HG03354 (cell line): ENCODE measurements around the gene TTC34.
"Not testable (repeated sequence)": the region's sequence is repeated elsewhere in the genome, so short reads cannot be mapped to it uniquely, and the experiment has no call there.

Source experiments
- ATAC-seq: cut with Tn5 transposase; IDR thresholded peaks from one replicate; pipeline ENCODE4 v1.9.1; 2021; ENCODE audit warnings: mild to moderate bottlenecking; ENCODE audit not compliant: unreplicated experiment, poor library complexity, severe bottlenecking

TTC34 gene

DNA sequence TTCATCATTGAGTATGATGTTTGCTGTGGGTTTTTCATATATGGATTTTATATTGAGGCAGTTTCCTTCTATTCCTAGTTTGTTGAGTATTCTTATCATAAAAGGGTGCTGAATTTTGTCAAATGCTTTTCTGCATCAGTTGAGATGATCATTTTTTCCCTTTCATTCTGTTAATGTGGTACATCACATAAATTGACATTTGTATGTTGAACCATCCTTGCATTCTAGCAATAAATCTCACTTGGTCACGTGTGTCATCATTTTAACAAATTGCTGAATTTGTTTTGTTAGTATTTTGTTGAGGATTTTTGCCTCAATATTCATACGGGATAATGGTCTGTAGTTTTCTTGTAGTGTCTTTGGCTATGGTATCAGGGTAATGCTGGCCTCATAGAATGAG is 19.9 kb downstream of the TTC34 start:
- no peak for ATAC-seq

DNA sequence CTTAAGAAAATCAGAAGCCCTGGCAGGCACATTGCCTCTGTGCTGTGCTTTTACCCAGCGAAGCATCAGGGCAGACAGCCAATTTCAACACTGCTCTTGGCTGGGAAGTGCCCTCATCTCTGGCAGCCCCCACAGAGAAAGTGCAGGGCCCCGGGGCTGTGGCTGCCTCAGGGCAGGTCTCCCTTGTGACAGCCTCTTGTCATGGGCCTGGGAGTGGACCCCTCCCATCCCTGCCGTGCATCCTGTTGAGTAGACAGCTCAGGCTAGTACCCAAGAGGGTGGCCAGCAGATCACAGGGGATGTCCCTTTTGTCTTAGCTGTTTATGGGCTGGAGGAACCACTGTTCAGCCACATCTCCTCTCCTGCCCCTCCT is 23.3 kb downstream of the TTC34 start:
- no peak for ATAC-seq

DNA sequence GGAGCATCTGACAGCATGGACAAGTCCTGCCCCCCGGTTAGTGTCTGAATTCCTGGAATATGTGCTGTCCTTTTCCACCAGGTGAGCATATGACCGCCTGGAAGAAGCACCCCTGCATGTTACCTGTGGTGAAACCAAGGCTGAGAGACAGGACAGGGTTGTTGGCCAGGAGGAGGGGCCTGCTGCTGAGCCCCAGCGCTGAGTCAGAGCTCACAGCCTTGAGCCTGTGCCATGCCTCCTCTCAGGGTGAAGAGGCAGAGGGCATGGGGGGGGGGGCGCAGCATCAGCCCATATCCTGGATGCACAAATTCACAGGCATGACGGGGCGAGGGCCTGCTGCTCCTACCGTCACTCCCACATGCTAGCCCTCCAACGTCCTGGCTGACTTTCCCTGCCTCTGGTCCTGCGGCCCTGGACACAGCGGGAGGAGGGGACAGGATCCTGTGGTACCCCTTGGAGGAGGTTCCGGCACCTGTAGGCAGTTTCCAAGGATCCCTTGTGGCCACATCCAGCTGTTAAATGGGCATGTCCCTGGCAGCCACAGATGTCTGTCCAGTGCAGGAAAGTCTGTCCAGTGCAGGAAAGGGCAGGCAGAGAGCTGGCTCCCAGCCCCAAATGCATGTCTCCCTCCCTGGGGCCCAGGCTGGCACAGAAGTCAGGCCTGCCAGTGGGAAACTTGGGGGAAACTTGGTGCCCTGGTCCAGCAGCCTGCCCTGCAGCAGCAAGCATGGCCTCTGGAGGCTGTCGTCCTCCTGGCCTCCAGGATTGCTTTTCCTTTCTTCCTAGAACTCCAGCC is 23.9 kb downstream of the TTC34 start:
- ATAC-seq: no peak

DNA sequence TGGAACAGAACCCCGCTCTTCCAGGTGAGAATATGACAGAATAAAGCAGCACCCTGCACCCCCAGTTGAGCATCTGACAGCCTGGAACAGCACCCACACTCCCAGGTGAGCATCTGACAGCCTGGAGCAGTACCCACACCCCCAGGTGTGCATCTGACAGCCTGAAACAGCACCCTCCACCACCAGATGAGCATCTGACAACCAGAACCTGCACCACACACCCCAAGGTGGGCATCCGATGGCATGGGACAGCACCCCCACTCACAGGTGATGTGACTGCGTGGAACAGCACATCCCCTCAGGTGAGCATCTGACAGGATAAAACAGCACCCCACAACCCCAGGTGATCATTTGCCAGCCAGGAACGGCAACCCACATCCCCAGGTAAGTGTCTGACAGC is 26.2 kb downstream of the TTC34 start:
- not testable (repeated sequence) for ATAC-seq

DNA sequence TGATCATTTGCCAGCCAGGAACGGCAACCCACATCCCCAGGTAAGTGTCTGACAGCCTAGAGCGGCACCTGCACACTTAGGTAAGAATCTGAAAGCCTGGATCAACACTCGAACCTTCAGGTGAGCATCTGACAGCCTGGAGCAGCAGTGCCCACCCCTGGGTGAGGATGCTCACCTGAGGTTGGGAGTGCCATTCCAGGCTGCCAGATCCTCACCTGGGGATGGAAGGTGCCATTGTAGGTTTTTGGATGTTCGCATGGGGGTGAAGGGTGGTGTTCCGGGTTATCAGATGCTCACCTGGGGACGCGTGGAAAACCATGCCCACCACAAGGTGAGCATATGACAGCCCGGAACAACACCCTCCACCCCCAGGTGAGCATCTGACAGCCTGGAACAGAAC is 33.4 kb downstream of the TTC34 start:
- not testable (repeated sequence) for ATAC-seq

DNA sequence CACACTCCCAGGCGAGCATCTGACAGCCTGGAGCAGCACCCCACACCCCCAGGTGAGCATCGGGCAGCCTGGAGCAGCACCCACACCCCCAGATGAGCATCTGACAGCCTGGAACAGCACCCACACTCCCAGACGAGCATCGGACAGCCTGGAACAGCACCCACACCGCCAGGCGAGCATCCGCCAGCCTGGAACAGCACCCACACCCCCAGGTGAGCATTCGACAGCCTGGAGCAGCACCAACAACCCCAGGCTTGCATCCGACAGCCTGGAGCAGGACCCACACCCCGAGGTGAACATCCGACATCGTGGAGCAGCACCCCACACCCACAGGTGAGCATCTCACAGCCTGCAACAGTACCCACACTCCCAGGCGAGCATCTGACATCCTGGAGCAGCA is 42.1 kb downstream of the TTC34 start:
- ATAC-seq: not testable (repeated sequence)

DNA sequence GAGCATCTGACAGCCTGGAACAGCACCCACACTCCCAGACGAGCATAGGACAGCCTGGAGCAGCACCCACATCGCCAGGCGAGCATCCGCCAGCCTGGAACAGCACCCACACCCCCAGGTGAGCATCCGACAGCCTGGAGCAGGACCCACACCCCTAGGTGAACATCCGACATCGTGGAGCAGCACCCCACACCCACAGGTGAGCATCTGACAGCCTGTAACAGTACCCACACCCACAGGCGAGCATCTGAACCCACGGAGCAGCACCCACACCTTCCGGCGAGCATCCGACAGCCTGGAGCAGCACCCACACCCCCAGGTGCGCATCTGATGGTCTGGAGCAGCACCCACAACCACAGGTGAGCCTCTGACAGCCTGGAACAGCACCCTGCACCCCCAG is 44.0 kb downstream of the TTC34 start:
- not testable (repeated sequence) for ATAC-seq

DNA sequence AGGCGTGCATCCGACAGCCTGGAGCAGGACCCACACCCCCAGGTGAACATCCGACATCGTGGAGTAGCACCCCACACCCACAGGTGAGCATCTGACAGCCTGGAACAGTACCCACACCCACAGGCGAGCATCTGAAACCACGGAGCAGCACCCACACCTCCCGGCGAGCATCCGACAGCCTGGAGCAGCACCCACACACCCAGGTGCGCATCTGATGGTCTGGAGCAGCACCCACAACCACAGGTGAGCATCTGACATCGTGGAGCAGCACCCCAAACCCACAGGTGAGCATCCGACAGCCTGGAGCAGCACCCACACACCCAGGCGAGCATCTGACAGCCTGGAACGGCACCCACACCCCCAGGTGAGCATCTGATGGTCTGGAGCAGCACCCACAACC is 46.1 kb downstream of the TTC34 start:
- ATAC-seq: not testable (repeated sequence)

DNA sequence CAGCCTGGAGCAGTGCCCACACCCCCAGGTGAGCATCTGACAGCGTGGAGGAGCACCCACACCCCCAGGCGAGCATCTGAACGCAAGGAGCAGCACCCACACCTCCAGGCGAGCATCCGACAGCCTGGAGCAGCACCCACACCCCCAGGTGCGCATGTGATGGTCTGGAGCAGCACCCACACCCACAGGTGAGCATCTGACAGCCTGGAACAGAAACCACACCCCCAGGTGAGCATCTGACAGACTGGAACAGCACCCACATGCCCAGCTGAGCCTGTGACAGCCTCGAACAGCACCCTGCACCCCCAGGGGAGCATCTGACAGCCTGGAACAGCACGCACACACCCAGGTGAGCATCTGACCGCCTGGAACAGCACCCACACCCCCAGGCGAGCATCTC is 46.9 kb downstream of the TTC34 start:
- not testable (repeated sequence) for ATAC-seq

DNA sequence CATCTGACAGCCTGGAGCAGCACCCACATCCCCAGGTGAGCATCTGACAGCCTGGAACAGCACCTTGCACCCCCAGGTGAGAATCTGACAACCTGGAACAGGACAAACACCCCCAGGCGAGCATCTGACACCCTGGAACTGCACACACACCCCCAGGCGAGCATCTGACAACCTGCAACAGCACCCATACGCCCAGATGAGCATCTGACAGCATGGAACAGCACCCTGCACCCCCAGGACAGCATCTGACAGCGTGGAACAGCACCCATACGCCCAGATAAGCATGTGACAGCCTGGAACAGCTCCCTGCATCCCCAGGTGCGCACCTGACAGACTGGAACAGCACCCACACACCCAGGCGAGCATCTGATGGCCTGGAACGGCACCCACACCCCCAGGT is 49.0 kb downstream of the TTC34 start:
- ATAC-seq: not testable (repeated sequence)

DNA sequence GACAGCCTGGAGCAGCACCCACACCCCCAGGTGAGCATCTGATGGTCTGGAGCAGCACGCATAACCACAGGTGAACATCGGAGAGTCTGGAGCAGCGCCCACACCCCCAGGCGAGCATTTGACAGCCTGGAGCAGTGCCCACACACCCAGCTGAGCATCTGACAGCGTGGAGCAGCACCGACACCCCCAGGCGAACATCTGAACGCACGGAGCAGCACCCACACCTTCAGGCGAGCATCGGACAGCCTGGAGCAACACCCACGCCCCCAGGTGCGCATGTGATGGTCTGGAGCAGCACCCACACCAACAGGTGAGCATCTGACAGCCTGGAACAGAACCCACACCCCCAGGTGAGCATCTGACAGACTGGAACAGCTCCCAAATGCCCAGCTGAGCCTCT is 49.6 kb downstream of the TTC34 start:
- not testable (repeated sequence) for ATAC-seq

DNA sequence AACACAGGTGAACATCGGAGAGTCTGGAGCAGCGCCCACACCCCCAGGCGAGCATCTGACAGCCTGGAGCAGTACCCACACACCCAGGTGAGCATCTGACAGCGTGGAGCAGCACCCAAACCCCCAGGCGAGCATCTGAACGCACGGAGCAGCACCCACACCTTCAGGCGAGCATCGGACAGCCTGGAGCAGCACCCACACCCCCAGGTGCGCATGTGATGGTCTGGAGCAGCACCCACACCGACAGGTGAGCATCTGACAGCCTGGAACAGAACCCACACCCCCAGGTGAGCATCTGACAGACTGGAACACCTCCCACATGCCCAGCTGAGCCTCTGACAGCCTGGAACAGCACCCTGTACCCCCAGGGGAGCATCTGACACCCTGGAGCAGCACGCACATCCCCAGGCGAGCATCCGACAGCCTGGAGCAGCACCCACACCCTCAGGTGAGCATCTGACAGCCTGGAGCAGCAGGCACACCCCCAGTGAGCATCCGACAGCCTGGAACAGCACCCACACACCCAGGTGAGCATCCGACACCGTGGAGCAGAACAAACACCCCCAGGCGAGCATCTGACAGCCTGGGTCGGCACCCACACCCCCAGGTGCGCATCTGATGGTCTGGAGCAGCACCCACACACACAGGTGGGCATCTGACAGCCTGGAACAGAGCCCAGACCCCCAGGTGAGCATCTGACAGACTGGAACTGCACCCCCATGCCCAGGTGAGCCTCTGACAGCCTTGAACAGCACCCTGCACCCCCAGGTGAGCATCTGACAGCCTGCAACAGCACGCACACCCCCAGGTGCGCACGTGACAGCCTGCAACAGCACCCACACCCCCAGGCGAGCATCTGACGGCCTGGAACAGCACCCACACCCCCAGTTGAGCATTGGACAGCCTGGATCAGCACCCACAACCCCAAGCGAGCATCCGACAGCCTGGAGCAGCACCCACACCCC is 50.4 kb downstream of the TTC34 start:
- not testable (repeated sequence) for ATAC-seq

DNA sequence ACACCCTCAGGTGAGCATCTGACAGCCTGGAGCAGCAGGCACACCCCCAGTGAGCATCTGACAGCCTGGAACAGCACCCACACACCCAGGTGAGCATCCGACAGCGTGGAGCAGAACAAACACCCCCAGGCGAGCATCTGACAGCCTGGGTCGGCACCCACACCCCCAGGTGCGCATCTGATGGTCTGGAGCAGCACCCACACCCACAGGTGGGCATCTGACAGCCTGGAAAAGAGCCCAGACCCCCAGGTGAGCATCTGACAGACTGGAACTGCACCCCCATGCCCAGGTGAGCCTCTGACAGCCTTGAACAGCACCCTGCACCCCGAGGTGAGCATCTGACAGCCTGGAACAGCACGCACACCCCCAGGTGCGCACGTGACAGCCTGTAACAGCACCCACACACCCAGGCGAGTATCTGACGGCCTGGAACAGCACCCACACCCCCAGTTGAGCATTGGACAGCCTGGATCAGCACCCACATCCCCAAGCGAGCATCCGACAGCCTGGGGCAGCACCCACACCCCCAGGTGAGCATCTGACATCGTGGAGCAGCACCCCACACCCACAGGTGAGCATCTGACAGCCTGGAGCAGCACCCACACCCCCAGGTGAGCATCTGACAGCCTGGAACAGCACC is 51.3 kb downstream of the TTC34 start:
- not testable (repeated sequence) for ATAC-seq

DNA sequence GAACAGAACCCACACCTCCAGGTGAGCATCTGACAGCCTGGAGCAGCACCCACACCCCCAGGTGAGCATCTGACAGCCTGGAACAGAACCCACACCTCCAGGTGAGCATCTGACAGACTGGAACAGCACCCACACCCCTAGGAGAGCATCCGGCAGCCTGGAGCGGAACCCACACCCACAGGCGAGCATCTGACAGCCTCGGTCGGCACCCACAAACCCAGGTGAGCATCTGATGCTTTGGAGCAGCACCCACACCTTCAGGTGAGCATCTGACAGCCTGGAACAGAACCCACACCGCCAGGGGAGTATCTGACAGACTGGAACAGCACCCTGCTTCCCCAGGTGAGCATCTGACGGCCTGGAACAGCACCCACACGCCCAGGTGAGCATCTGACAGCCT is 52.9 kb downstream of the TTC34 start:
- not testable (repeated sequence) for ATAC-seq

DNA sequence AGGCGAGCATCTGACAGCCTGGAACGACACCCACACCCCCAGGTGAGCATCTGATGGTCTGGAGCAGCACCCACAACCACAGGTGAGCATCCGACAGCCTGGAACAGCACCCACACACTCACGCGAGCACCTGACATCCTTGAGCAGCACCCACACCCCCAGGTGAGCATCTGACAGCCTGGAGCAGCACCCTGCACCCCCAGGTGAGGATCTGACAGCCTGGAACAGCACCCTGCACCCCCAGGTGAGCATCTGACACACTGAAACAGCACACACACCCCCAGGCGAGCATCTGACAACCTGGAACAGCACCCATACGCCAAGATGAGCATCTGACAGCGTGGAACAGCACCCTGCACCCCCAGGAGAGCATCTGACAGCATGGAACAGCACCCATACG is 106.7 kb downstream of the TTC34 start:
- ATAC-seq: not testable (repeated sequence)

DNA sequence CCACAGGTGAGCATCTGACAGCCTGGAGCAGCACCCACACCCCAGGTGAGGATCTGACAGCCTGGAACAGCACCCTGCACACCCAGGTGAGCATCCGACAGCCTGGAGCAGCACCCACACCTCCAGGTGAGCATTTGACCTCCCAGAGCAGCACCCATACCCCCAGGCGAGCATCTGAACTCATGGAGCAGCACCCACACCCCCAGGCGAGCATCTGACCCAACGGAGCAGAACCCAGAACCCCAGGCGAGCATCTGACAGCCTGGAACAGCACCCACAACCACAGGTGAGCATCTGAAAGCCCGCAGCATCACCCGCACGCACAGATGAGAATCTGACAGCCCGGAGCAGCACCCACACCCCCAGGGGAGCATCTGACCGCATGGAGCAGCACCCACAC is 111.3 kb downstream of the TTC34 start:
- not testable (repeated sequence) for ATAC-seq

DNA sequence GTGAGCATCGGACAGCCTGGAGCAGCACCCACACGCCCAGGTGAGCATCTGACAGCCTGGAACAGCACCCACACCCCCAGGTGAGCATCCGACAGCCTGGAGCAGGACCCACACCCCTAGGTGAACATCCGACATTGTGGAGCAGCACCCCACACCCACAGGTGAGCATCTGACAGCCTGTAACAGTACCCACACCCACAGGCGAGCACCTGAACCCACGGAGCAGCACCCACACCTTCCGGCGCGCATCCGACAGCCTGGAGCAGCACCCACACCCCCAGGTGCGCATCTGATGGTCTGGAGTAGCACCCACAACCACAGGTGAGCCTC is 113.2 kb downstream of the TTC34 start:
- not testable (repeated sequence) for ATAC-seq

DNA sequence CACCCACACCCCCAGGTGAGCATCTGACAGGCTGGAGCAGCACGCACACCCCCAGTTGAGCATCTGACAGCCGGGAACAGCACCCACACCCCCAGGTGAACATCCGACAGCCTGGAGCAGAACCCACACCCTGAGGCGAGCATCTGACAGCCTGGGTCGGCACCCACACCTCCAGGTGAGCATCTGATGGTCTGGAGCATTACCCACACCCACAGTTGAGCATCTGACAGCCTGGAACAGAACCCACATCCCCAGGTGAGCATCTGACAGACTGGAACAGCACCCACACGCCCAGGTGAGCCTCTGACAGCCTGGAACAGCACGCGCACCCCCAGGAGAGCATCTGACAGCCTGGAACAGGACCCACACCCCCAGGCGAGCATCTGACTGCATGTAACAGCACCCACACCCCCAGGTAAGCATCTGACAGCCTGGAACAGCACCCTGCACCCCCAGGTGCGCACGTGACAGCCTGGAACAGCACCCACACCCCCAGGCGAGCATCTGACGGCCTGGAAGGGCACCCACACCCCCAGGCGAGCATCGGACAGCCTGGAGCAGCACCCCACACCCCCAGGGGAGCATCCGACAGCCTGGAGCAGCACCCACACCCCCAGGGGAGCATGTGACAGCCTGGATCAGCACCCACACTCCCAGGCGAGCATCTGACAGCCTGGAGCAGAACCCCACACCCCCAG is 113.7 kb downstream of the TTC34 start:
- ATAC-seq: not testable (repeated sequence)

DNA sequence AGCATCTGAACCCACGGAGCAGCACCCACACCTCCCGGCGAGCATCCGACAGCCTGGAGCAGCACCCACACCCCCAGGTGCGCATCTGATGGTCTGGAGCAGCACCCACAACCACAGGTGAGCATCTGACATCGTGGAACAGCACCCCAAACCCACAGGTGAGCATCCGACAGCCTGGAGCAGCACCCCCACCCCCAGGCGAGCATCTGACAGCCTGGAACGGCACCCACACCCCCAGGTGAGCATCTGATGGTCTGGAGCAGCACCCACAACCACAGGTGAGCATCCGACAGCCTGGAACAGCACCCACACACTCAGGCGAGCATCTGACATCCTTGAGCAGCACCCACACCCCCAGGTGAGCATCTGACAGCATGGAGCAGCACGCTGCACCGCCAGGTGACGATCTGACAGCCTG is 114.3 kb downstream of the TTC34 start:
- not testable (repeated sequence) for ATAC-seq
